ENCODE measurements around the gene STOX1.

The STOX1 gene

DNA sequence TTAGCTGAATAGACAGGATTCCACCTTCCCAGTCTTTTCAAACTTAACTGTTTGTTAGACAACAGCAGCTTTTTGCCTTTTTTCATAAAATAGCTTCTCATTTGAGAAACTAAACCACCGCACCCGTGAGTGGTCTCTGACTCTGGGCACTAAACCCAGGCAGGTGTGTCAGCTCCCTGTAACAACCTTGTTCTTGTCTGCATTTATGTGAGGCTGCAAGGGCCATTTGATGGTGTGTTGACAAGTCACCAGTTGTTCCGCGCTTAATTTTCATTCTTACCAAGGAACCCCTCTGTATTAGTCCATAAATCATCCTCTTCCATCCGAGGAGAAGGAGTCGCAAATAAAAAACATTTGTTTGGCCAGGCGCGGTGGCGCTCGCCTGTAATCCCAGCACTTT is 1.5 kb downstream of the STOX1 start:
- no peaks in the 10 kb centered on the region for H3K36me3 ChIP-seq
- DNase-seq: no peak
- no peak overlapping the region for H3K4me3 ChIP-seq (ENCODE audit: low read depth, low read length)
- H3K27ac ChIP-seq: no peak overlapping the region
- H3K27me3 ChIP-seq (ENCODE audit: insufficient read depth, low read depth, severe bottlenecking): no peaks in the 10 kb centered on the region
- no peaks in the 10 kb centered on the region for H3K9me3 ChIP-seq (ENCODE audit: severe bottlenecking)
- TF ChIP-seq, protein P1, sequence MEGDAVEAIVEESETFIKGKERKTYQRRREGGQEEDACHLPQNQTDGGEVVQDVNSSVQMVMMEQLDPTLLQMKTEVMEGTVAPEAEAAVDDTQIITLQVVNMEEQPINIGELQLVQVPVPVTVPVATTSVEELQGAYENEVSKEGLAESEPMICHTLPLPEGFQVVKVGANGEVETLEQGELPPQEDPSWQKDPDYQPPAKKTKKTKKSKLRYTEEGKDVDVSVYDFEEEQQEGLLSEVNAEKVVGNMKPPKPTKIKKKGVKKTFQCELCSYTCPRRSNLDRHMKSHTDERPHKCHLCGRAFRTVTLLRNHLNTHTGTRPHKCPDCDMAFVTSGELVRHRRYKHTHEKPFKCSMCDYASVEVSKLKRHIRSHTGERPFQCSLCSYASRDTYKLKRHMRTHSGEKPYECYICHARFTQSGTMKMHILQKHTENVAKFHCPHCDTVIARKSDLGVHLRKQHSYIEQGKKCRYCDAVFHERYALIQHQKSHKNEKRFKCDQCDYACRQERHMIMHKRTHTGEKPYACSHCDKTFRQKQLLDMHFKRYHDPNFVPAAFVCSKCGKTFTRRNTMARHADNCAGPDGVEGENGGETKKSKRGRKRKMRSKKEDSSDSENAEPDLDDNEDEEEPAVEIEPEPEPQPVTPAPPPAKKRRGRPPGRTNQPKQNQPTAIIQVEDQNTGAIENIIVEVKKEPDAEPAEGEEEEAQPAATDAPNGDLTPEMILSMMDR (IDR thresholded peaks at IDR 0.05; ENCODE audit: low read depth, low read length): no peak

DNA sequence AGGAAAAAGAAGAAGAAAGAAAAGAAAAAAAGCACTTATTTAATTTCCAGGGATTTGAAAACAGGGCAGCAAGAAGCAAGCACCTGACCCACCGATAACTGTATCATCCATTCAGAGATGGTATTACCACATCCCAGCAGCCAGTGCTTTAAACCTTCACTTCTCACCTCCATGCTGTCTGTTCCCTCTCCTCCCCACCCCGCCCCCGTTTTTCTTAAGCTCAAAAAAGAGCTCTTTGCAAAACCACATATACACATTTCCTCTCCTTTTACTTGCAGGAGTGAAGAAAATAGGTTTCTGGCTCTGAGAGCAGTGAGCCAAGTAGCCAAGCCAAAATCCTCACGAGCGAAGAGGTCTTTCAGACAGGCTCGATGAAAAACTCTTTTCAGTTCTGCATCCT is 2.2 kb downstream of the STOX1 start:
- Histone ChIP-seq H3K27me3 (ENCODE audit: insufficient read depth, low read depth, severe bottlenecking) (no peaks in the 10 kb centered on the region), H3K9me3 (ENCODE audit: severe bottlenecking) (no peaks in the 10 kb centered on the region), H3K4me3 (ENCODE audit: low read depth, low read length) (no peak overlapping the region), H3K36me3 (no peaks in the 10 kb centered on the region), H3K27ac (no peak overlapping the region)
- no peak for DNase-seq
- TF ChIP-seq, protein P1 (IDR thresholded peaks at IDR 0.05; ENCODE audit: low read depth, low read length): no peak

DNA sequence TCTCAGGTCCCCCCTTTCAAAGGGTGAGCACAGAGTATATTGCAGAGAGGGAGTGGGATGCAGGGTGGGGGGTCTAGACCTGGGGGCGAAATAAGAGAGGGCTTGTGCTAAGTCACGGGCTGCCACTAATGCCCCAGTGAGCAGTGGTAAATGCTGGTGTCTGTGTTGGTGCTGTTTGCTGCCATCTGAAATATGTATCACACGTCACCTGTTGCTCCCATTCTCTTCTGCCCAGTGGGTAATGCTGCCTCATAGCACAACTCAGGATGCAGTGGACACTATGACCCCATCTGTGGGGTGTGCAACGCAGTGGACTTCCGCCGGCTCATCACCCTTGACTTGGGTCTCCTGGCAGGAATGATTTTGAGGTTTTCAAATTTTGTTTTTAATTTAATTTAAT is 2.6 kb downstream of the STOX1 start:
- DNase-seq: no peak

DNA sequence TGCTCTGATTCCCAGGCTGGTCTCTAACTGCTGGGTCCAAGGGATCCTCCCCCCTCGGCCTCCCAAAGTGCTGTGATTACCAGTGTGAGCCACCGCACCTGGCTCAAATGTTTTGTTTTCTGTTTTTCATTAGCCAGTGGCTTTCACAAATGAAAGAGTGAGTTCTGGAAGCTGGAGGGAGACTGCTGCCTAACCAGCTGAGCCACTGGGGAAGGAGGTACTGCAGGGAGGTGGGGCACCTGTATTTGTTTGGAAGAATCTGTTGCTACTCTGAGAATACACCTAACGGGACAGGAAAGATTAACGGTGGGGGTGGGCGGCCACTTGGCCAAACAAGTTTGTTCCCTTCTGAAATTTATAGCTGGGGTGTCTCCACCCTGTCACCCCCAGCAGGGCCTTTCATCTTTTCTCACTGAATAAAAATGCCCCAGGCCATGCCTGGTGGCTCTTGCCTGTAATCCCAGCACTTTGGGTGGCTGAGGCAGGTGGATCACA is 4.7 kb downstream of the STOX1 start:
- Histone ChIP-seq H3K9me3 (ENCODE audit: severe bottlenecking) (no peaks in the 10 kb centered on the region), H3K4me3 (ENCODE audit: low read depth, low read length) (no peak overlapping the region), H3K27me3 (ENCODE audit: insufficient read depth, low read depth, severe bottlenecking) (no peaks in the 10 kb centered on the region), H3K27ac (no peak overlapping the region), H3K36me3 (peaks cover 3% of the 10 kb centered on the region; the same call in 1 of the 2 replicates)
- TF ChIP-seq, protein P1 (IDR thresholded peaks at IDR 0.05; ENCODE audit: low read depth, low read length): no peak
- DNase-seq: no peak

More for the DNA sequence above, 2.6 kb downstream of the STOX1 start:
- TF ChIP-seq, protein P1 (IDR thresholded peaks at IDR 0.05; ENCODE audit: low read depth, low read length): no peak
- H3K4me3 ChIP-seq (ENCODE audit: low read depth, low read length): no peak overlapping the region
- no peaks in the 10 kb centered on the region for H3K36me3 ChIP-seq
- H3K27ac ChIP-seq: no peak overlapping the region
- no peaks in the 10 kb centered on the region for H3K27me3 ChIP-seq (ENCODE audit: insufficient read depth, low read depth, severe bottlenecking)
- no peaks in the 10 kb centered on the region for H3K9me3 ChIP-seq (ENCODE audit: severe bottlenecking)

DNA sequence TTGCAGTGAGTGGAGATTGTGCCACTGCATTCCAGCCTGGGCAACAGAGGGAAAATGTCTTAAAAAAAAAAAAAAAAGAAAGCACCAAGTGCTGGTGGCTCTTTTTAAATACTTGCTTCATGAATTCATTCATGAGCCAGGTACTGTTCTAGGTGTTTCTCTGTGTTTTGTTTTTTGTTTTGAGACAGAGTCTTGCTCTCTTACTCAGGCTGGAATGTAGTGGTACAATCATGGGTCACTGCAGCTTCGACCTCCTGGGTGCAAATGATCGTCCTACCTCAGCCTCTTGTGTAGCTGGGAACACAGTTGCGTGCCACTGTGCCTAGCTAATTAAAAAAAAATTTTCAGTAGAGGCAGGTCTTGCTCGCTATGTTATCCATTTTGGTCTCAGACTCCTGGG is 5.3 kb downstream of the STOX1 start:
- no peaks in the 10 kb centered on the region for H3K9me3 ChIP-seq (ENCODE audit: severe bottlenecking)
- no peak overlapping the region for H3K4me3 ChIP-seq (ENCODE audit: low read depth, low read length)
- no peak for DNase-seq
- no peaks in the 10 kb centered on the region for H3K27me3 ChIP-seq (ENCODE audit: insufficient read depth, low read depth, severe bottlenecking)
- peaks cover 3% of the 10 kb centered on the region; the same call in 1 of the 2 replicates for H3K36me3 ChIP-seq
- H3K27ac ChIP-seq: no peak overlapping the region
- TF ChIP-seq, protein P1 (IDR thresholded peaks at IDR 0.05; ENCODE audit: low read depth, low read length): no peak

All from WERI-Rb-1 (cell line).